ENCODE results near the gene TRAIP.

GRCh38 chr3:49780080-49780974 lies 76.0 kb downstream of the TRAIP start:
- no peak for TF ChIP-seq CTCF (IDR thresholded peaks at IDR 0.05)
- no peak for TF ChIP-seq POLR2A (IDR thresholded peaks at IDR 0.05)
